GM19463 (cell line): ENCODE measurements around the gene BDNF.

Experiments
- ATAC-seq: cut with Tn5 transposase; IDR thresholded peaks from one replicate; pipeline ENCODE4 v1.9.1; 2021; ENCODE audit warnings: mild to moderate bottlenecking, moderate library complexity; ENCODE audit not compliant: unreplicated experiment

The BDNF gene

DNA sequence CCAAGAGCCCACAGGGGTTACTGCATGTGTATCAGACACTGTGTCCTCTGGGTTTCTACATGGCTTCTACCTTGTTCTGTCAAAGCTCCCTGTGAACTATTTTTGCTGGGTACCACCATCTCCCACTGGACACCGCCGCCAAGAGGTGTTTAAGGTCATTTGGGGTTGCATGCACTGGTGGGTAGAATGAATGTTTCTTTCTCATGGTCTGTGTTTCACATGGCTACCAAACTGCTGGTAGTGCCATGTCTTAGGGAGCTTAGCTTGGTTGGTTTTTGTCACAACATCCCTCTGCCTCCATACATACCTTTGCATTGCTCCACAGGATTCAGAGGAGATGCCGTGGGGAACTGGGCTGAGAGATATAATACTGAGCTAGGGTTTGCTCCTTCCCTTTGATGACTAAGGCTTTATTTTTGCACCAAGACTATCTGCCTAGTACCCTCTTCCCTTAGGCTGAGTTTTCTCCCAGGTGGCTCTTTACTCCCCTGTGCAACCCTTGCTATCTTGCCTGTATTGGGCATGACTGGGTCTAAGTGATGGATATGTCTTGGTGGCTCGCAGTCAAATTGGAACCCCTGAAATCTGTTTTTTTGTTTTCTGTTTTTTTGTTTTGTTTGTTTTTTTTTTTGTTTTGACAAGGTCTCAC is 73.2 kb downstream of the BDNF start:
- no peak for ATAC-seq

DNA sequence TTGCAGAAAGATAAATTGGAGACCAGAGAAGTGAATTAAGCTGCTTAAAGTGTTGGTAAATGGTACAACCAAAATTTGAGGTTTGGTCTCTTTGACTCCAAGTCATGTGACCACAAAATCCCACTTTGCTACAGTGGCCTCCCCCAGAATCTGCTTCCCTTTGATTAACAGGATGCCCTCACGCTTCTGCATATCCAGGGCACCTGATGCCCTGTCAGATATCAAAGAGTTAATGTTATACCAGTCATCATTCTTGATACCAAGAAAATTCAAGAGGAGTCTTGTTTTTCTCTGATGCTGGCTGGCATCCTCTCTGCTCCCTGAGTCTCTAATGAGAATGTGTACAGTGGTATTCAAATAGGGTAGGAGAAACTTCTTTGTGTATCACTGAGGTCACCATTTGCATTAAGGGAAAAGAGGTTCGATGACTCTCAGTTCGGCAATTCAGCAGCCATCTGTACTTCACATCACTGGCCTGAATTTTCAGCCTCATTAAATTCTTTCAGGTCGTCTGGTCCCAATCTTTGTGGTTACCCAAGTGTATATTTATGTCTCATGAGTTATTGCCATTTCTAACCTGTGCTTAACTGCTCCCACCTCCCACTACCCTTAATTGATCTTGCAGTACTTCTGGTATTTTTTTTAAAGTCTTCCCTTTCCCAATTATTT is 73.9 kb downstream of the BDNF start:
- no peak for ATAC-seq

DNA sequence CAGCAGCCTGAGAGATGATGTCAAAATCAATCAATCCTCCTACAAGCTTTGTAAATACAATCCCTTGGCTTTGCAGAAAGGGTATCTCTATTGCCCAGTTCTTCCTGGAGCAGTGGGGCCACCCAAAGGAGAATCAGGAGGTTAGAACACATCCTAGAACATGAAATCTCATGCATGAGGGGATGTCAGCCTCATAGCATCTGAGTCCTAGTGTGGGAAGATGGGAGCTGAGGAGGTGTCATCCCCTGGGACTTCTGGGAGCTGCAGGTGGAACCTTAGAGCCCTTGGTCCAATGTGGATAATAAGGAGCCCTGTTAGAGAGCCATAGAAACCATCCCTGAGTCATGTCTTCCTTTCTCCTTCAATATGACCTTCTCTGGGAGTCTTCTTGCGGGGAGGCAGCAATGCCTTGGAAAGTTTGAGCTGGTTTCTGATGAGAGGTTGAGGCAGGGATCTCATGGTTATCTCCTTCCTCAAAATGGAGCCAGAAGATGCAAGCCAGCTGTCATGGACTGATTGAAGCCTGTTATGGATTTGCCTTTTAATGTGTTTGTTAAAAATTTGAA is 74.8 kb downstream of the BDNF start:
- ATAC-seq = no peak

DNA sequence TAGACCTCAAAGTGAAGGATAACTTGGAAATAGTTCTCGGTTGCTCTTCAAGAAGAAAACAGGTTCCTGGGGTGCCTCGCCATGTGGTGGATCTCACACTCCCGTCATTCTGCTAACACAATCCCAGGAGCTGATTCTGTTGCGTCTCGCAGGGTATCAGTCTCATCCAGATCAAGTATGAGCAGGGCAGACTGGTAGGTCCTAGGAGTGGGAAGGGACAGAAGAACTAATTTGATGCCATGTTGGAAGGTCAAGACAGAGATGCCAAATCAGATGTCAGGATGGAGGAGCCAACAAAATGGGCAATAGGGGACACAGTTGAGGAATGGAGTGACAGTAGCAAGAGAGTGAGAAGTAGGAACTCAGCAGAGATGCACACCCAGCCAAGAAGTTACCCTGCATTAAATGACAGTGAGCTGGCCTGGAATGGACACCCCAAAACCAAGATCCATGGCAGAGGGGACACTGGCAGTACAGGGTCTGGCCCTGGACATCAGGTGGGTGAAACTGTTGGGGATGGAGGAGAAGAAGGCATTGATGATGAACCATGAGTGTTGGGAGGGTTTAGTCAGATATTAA is 76.2 kb downstream of the BDNF start:
- ATAC-seq = no peak

DNA sequence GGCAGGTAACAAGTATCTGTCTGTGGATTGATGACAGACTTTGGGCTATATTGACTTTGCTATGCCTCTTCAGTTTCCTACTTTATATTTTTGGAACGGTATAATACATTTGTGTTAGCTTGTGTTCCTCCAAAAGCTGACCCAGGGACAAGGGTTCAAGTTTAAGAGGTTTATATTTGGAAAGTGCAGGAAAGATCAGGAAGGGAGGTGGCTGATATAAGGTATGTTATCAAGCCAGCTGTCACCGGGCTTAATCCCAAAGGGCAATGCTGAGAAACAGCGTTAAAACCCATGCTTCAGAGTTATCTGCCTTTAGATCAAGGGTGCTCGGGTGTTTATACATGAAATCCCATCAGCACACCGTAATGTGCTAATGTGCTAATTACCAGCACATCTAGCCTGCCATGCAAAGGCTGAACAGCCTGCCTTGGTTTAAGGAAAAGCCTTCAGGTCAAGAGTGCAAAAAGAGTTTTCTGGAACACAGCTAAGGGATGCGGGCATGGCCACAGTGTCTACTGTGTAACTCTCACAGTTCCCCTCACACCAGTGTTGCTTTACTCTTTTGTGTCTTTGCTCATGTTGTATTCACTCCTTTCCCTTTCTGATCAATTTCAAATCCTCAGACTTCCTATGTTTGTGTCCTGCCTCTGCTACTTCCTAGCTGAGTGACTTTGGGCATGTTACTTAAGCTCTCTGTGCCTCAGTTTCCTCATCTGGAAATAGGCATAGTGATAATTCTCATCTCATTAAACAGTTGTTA is 77.5 kb downstream of the BDNF start:
- no peak for ATAC-seq

DNA sequence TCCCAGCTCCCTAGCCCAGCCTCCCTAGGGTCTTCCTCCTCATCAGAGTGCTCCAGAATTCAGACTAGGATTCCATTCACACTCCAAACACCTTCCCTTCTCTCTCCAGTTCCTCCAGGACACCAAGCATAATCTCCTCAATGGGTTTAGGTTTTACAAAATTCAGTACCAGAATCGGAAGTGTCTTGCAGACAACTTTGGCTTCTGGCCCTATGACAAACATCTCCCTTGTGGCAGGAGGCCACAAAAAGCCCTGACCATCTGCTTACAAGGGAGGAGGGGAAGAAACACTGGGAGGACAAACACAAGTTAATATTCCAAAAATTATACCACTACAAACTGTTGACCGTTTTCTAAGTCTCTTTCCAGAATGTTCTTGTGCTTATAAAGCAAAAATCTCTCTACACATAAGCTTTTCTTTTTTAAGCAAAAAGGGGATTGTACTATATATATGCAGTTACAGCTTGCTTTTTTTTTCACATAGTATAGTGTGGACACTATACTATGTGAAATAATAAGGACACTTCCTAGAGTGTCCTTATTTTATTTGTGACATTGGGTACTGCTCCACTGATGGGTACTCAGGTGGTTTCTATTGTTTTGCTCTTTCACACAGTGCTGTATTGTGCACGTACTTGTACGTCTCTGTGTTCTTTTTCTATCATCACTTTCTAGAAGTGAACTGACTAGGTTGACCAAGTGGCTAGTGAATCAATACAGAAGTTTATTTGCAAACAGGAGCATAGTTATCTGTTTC is 78.7 kb downstream of the BDNF start:
- no peak for ATAC-seq

DNA sequence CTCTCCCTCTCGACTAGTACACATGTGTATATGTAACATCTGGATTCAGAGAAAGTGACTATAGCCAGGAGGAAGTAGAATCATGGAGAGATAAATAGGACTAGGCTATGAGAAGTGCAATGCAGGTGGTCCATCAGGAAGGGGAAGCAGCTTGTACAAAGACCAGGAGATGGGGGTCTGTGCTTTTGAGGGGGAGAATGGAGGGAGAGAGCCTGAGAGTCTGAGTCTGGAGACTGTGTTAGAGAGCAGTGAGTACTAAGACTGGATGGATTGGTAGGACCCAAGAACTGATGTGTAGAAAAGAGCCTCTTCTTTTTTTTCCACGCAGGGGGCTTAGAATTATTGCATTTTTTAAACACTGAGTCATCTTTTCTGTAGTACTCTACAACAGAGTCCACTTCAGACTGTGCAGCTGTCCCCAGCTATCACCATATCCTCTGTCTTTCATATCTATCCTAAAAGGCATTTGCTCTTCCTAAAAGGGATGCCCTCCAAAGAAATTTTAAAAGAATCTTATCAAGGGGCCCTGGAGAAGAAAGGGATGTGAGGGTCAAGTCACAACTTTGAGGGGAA is 80.4 kb downstream of the BDNF start:
- ATAC-seq = no peak

DNA sequence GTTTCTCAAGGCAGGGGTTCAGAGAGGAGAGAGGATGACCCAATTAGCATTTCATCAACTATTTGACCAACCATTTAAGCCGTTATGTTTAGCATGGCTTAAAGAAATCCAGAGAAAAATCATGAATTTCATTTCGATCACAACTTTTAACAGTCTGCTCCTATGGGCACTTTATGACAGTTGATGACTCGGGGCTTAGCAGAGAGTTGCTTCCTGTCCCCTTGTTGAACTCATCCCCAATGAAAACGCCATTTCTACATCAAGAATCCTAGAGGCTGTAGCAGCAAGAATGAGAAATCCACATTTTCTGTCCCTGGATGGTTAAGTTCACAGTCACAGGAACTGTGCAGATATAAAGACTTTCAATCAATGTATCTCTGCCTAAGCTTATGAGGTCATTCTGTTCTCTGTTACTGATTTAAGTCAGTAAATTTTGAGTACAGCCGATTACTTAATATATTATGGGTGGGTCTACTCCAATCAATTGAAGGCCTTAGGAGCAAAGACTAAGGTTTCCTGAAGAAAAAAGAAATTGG is 81.1 kb downstream of the BDNF start:
- no peak for ATAC-seq

DNA sequence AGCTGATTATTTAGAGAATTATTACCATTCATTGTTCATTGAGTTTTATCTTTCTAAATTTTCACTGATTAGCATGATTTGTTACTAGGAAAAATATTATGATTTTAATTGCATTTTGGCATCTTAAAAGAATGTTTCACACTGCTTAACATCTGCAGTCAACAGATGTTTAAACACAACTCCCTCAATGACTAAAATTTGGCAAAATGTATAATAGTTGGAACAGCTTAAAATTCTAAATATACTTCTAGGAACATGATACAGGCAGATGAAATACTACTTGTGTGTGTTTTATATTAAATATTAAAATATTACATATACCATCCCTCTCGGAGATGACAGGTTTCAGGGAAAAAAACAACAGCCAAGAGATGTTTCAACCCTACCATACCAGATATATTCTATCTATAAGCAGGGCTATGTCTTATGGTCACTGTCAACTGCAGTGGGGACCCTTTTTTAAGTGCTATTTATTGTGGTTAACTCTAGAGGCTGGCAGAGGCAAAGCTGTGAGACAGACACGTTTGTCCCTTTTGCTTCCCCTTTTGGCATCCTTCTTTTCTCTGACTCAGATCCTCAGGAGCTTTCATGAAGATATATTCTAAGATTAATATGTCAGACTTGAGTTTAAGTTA is 81.9 kb downstream of the BDNF start:
- no peak for ATAC-seq

DNA sequence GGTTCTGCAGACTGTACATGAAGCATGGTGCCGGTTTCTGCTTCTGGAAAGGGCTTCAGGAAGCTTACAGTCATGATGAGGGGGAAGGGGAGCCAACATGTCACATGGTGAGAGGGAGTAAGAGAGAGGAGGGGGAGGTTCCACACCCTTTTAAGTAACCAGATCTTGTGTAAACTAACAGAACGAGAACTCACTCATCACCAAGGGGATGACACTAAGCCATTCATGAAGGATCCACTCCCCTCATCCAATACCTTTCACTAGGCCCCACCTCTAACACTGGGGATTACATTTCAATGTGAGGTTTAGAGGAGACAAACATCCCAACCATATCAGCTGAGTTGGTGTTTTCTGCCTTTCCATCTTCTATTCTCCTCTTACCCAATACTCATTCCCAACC is 83.5 kb downstream of the BDNF start:
- no peak for ATAC-seq

DNA sequence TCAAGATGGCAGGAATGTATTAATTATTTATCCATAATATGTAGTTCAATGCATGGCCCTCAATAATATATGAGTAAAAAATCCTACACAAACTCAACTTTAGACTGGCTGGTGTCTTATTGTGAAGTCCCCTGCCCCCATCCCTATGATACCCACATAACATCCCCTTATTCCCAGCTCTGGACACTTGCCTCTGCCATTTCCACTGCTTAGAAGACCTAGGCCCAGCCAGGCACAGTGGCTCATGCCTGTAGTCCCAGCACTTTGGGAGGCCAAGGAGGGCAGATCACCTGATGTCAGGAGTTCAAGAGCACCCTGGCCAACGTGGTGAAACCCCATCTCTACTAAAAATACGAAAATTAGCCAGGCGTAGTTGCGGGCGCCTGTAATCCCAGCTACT is 84.4 kb downstream of the BDNF start:
- ATAC-seq = no peak

DNA sequence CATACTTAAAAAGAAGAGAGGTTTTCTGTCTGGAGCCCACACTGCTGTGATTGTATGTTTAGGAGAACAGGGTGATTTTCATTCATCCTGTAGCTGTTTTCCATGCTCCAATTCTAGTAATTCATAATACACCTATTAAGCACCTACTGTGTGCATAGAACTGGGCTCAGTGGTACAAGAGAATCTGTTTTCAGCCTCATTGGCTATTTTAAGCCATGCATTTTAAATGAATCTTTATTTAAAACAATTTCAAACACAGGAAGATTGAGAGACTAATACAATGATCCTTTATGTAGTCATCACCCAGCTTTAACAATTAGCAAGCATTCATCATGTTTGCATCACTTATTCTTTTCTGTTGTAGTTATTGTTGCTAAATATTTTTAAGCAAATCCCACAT is 86.2 kb downstream of the BDNF start:
- no peak for ATAC-seq

DNA sequence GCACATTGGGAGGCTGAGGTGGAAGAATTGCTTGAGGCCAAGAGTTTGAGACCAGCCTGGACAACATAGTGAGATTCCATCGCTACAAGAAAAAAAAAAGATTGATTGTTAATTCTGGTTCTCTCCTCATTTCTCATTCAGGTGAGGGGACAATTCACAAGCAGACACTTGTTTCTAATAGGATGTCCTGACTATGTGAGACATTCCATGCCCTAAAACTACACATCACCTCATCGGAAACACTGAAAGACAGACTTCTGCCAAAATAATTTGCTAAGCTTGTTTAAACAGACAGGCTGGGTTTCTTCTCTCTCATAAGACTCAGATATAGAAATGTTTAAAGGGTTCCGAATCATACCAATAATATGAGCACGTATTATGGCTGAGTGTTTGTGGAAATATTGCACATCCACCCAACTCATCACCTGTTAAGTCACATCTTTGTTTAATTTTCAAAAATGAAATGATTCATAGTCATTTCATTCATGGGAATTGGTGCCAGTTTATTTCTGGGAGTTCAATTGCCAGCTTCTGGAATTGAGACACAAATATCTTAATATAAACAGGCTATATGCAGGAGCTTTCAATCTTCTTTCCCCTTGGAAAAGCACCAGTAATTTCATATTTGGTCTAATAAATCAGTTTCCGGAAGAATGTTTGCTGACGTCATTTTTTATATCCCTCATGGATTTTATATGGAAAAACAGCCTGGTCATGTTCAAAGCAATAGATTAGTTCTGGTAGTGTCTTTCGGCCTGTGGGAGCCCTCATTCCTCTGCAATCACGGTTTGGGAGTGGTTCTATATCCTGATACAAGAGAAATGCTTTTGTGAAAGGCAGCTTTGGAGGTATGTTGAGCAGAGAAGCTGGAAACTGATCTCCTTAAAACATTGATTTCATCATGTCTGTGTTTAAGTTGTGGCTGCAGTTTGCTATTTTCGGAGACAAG is 87.0 kb downstream of the BDNF start:
- ATAC-seq = no peak

DNA sequence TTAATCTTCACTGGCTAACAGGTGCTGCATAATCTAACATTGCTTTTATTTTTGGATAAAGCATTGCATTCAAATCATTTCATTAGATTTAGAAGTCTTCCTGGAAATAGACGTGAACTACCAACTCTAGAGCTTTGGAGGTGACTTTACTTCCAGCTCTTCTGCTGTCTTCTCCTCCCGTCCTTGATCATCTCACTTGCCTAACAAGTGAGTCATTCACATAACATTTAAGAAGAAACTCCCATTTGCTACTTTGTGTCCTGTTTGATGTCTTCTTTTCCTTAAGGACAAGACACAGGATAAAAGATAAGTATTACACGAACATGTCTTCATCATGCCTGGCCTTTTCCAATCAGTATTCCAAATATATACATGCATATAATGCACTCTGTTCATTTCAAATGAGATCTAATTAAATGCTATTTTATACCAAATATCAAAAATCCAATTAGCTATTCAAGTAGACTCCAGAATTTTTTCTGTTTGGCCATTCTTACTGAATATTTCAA is 88.3 kb downstream of the BDNF start:
- no peak for ATAC-seq

DNA sequence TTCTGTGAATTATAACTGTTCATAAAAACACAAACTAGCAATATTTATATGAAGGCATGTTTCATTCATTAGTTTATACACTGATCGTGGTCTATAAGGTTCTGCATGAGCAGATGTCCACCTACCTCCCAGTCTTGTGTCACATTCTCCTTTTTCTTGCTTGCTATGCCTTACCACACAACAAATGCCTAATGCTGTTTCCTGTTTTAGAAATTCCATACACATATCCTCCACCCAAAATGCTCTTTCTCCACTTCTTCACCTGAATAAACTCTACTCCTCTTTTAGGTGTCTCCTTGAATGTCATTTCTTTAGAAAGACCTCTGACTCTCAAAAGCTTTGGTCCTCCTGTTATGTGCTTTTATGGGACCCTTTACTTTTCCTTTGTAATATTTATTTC is 88.9 kb downstream of the BDNF start:
- ATAC-seq = no peak

DNA sequence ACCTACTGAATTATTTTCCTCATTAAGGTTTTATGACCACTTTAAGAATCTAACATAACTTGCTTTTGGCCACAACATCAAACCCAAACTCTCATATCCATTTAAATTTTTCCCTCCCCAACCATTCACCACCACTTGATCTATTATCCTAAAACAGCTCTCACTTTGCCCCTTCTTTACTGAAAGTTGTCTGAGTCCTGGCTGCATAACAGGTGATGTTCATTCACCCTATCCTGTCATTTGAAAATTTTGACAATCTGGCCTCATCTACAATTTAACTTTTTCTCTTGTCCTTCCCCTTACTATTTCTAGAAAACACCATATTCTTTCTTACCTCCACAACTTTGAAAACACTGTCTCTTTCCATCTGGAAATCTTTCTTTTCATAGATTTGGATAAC is 89.3 kb downstream of the BDNF start:
- no peak for ATAC-seq

DNA sequence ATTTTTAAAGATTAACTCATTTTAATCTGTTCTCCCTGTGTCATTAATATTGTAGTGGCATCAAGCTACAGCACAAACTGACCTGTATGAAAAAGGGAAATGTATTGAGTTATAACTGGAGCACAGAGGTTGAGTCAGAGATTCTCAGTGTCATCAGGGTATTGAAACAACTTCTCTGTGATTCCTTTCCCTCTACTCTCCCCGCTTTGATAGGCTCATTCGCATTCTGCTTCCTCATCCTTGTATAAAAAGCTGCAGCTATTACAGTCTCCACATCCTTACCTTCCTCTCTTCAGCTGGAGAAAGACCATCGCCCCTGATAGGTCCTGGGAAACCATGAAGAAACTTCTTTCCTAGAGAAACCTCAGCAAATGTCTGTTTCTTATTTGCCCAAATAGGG is 90.0 kb downstream of the BDNF start:
- no peak for ATAC-seq

DNA sequence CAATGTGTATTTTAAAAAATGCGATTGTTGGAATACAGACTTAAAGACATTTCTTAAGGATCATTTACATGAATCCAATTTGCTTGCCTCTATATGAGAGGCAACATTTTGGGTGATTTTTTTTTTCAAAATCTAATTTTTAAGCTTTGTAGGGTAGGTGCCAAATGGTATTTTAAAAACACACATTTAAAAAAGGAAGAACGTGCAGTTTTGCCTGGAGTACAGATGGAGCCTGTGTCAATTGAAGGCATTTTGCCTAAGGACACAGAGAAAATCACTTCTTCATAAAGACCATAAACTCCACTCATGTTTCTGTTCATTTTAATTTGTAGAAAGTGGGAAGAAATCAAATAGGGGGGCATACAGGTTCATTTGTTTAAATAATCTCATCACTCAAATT is 91.3 kb downstream of the BDNF start:
- no peak for ATAC-seq
